Ectodermal cell (in vitro differentiated cells): ENCODE data around the gene BANK1.

Experiments
- H3K27ac ChIP-seq: 2 replicates; pipeline ENCODE4 v1.7.0; 2013; ENCODE audit warnings: mild to moderate bottlenecking, low read depth, low read length; ENCODE audit not compliant: insufficient read depth, poor library complexity, severe bottlenecking
- H3K27me3 ChIP-seq: 2 replicates; pipeline ENCODE4 v1.7.0; 2013; ENCODE audit warnings: mild to moderate bottlenecking, low read length; ENCODE audit not compliant: insufficient read depth, control insufficient read depth, poor library complexity, severe bottlenecking
- H3K36me3 ChIP-seq: one replicate; pipeline ENCODE4 v1.7.0; 2013; ENCODE audit warnings: low read length; ENCODE audit not compliant: control insufficient read depth, insufficient read depth
- H3K4me1 ChIP-seq: one replicate; pipeline ENCODE4 v1.7.0; 2013; ENCODE audit warnings: low read length; ENCODE audit not compliant: control insufficient read depth, insufficient read depth
- H3K4me3 ChIP-seq: 2 replicates; pipeline ENCODE4 v1.7.0; 2013; ENCODE audit warnings: low read depth, low read length, control low read depth; ENCODE audit not compliant: insufficient read depth
- H3K9me3 ChIP-seq: 2 replicates; pipeline ENCODE4 v1.7.0; 2013; ENCODE audit warnings: mild to moderate bottlenecking, low read length, moderate library complexity; ENCODE audit not compliant: control insufficient read depth
- WGBS, 2 experiments: methylation state at CpG; one replicate each; pipeline ENCODE4 v1.1.7; 2013; ENCODE audit warnings: missing lambda C conversion rate in 2 of 2; 5-methylcytosine and 5-hydroxymethylcytosine counted together

The BANK1 gene

DNA sequence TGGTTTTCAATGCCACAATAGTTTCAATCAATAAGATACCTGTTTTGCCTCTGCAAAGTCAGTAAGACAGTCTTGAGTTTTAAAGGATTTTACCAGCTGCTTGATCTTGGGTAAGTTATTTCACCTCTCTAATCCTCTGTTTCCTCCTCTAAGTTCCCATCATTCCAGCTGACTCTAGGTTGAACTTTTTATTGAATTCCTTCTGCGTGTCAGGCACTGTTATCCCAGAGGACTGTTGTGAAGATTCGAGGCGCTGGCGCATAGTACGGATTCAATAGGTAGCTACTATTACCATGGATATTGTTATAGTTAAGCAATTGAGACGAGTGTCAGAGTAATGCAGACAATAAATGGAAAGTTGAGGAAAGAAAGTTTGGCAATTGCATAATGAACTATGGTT lies 179.4 kb downstream of the BANK1 start:
- H3K4me3 ChIP-seq, result no peak overlapping the region
- H3K9me3 ChIP-seq, result no peaks in the 10 kb centered on the region
- no peaks in the 10 kb centered on the region for H3K36me3 ChIP-seq
- H3K4me1 ChIP-seq, result no peaks in the 10 kb centered on the region
- WGBS, 2 experiments, result 93 to 95% methylated on average over 6 of the region's 6 CpGs
- H3K27me3 ChIP-seq, result no peaks in the 10 kb centered on the region
- H3K27ac ChIP-seq, result no peak overlapping the region

DNA sequence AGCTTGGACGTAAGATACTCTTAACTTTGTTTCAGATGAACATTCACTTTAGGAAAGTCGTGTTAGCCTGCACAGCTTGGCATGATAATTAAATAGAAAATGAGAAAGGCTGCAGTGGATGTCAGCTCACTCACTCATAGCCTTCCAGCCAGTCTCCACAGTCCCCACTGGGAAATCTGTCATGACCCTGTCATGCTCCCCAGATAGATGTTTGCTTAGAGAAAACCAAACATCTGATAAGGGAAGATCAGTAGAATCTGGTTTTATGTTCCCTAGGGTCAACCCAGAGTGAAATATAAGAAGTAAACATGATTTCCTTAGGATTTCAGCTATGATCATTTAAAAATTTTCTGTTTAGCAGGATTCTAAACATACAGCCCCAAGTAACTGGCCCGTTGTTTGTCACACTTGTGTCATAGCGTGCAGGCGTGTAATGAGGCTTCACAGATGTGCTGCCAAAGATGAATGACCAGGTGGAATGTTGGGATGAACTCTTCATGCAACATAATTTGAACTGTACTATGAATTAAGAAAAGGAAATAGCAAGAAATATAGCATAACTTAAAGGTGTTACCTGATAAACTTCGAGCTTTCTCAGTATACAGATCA lies 180.1 kb downstream of the BANK1 start:
- Histone ChIP-seq H3K4me3 (no peak overlapping the region), H3K27me3 (no peaks in the 10 kb centered on the region), H3K27ac (no peak overlapping the region), H3K4me1 (no peaks in the 10 kb centered on the region), H3K9me3 (no peaks in the 10 kb centered on the region), H3K36me3 (no peaks in the 10 kb centered on the region)
- WGBS, 2 experiments, result 92 to 94% methylated on average over 5 to 6 of the region's 6 CpGs

DNA sequence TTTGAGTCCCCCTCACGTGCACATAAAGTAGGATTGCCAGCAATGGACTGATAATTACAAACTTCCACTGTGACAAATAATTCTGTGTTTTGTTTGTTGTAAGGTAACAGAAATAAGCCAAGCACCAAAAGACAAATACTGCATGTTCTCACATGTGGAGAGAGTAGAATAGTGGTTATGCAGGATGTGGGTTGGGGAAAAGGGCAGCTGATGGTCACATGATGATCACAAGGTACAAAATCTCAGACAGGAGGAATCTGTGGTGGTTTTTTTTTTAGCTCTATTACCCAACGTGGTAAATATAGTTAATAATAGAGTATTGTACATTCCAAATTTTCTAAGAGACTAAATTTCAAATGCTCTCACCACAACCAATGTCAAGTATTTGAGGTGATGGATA lies 182.3 kb downstream of the BANK1 start:
- Histone ChIP-seq H3K4me1 (no peaks in the 10 kb centered on the region), H3K27ac (no peak overlapping the region), H3K9me3 (no peaks in the 10 kb centered on the region), H3K27me3 (no peaks in the 10 kb centered on the region), H3K36me3 (no peaks in the 10 kb centered on the region), H3K4me3 (no peak overlapping the region)
- 86 to 92% methylated on average over 1 of the region's 2 CpGs for WGBS, 2 experiments

DNA sequence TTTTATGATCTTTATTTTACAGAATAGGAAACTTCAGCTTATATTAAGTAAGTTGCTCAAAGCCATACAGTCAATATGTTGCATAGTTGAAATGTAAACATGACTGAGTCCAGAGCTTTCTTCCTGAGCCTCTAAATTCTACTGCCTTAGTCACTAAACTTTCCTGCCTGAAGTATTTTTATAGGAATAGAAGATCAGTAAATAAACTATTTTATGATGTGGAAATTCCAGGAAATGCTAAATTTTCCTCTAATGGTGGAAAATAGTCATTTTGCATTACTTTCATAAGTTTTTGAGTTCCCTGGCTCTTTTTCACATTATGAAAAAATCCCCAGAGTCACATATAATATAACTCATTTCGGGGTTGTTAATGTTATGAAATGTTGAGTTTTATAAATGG lies 182.8 kb downstream of the BANK1 start:
- Histone ChIP-seq H3K9me3 (no peaks in the 10 kb centered on the region), H3K27ac (no peak overlapping the region), H3K4me3 (no peak overlapping the region), H3K4me1 (no peaks in the 10 kb centered on the region), H3K27me3 (no peaks in the 10 kb centered on the region), H3K36me3 (no peaks in the 10 kb centered on the region)
- WGBS, 2 experiments, result no CpG with 5 or more reads among the region's 1 CpG

DNA sequence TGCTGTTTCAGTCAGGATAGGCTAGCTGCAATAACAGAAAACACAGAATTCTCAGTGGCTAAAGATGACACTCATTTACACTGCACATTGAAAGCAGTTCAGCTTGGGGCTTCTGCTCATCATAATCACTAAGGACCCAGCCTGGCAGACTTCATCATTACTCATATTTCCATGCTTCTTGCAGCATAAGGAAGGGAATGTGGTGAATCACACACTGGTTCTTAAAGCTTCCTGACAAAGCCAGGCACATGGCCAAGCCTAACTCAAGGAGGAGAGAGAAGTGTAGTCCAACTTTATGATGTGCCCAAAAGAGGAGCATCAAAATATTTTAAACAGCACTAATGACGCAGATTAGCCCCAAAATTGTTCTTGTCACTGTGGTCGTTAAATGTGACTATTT lies 186.5 kb downstream of the BANK1 start:
- Histone ChIP-seq H3K4me1 (no peaks in the 10 kb centered on the region), H3K4me3 (no peak overlapping the region), H3K36me3 (no peaks in the 10 kb centered on the region), H3K27me3 (no peaks in the 10 kb centered on the region), H3K27ac (no peak overlapping the region), H3K9me3 (no peaks in the 10 kb centered on the region)
- 92% methylated on average over 1 of the region's 2 CpGs; no CpG with 5 or more reads in 1 of the 2 experiments for WGBS, 2 experiments

DNA sequence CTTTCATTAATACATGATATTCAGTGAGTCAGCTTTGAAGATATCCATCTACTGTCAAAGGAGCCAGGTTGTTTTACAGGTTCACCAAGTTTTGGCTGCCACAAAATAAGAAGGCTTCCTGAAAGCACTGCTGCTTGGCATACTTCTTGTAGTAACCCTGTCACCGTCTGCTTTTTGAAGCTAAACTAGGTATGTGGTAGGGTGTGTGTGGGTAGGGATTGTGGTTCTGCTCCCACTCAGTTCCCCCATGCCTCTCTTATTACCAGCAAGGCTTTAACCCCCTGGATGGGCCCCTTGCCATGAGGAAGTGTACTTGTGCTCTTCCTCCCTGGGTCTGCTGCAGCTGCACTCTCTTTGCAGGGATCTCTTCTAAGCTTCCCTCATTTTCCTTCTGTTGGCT lies 191.2 kb downstream of the BANK1 start:
- no peak overlapping the region for H3K4me3 ChIP-seq
- H3K27ac ChIP-seq, result no peak overlapping the region
- H3K4me1 ChIP-seq, result no peaks in the 10 kb centered on the region
- no peaks in the 10 kb centered on the region for H3K36me3 ChIP-seq
- H3K9me3 ChIP-seq, result no peaks in the 10 kb centered on the region
- no peaks in the 10 kb centered on the region for H3K27me3 ChIP-seq
- 56 to 82% methylated on average over 1 of the region's 1 CpG for WGBS, 2 experiments

DNA sequence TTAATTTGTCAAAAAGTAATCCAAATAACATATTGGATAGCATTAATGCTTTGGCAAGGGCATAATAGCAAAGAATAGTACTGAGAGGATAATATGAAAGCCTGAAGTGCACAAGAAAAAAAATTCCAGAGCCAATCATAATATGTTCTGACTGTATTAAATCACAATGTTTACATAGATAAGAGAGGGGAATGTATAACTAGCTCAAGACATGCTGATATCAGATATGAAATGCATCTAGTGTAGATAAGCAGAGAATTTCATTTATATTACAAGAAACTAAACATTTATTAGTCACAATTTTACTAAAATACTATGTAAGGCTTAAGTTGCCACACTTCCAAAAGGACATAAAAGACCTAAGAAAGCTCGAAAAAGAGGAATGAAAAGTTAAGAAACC lies 193.3 kb downstream of the BANK1 start:
- Histone ChIP-seq H3K36me3 (no peaks in the 10 kb centered on the region), H3K4me3 (no peak overlapping the region), H3K27ac (no peak overlapping the region), H3K9me3 (no peaks in the 10 kb centered on the region), H3K4me1 (no peaks in the 10 kb centered on the region), H3K27me3 (no peaks in the 10 kb centered on the region)
- 80 to 88% methylated on average over 1 of the region's 1 CpG for WGBS, 2 experiments

DNA sequence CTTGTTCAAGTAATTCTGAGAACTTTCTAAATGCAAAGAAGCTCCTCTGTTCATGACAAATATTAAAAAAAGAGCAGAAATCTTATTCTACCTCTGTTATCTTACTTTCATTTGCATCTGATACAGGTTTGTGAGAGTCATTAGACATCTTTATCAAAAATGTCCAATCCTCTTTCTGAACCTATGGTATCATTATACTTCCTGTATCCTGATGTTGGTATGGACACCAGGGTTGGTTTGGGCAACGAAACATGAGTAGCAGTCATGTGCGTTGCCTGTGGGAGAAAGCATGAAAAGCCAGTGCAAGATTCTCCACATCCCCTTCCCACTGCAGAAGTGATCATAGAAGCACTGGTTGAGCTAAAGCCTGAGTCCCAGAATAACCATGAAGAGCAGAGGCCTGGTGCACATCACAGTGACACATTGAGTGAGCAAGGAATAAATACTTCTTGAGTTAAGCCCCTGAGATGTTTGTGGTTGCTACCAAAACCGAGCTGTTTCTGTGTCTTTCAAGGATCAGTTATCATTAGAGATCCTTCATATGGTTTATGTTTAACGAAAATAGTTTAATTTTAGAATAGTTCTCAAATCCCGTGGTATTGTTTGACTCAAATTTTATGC lies 197.2 kb downstream of the BANK1 start:
- WGBS, 2 experiments, result 92 to 96% methylated on average over 4 to 5 of the region's 5 CpGs
- Histone ChIP-seq H3K36me3 (no peaks in the 10 kb centered on the region), H3K9me3 (no peaks in the 10 kb centered on the region), H3K4me1 (no peaks in the 10 kb centered on the region), H3K27me3 (no peaks in the 10 kb centered on the region), H3K27ac (no peak overlapping the region), H3K4me3 (no peak overlapping the region)

DNA sequence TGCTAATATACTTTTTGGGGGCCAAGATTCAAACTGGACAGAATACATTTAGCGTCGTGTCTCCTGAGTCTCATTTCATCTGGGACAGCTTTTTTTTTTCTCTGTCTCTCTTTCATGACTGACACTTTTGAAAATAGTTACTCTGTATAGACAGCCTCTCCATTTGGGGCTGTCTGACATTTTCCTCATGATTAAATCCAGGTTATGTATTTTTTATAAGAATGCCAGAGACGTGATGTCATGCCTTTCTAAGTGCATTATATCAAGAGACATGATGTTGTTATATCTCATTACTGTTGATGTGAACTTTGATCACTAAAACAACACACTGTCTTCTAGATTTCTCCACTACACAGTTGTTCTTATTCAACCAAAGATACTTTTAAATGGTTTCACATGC lies 199.0 kb downstream of the BANK1 start:
- WGBS, 2 experiments, result 97 to 99% methylated on average over 3 of the region's 3 CpGs
- Histone ChIP-seq H3K4me3 (no peak overlapping the region), H3K27me3 (no peaks in the 10 kb centered on the region), H3K27ac (no peak overlapping the region), H3K36me3 (no peaks in the 10 kb centered on the region), H3K9me3 (no peaks in the 10 kb centered on the region), H3K4me1 (no peaks in the 10 kb centered on the region)

DNA sequence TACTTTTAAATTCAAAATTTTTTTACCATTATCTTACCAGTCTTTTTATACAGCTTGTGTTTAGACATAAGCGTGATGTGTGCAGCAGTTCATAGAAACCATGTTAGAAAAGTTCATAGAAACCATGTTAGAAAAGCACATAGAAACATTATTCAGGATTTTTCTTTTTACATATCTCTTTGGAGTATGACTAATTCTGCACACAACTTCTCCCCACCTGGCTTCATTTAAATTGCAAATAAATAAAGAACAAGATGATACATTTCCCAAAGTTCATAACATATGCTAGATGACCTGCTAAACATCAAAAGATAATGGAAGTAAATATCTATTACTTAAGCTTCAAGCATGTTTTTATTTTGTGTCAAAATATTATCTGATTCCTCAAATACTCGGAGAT lies 201.9 kb downstream of the BANK1 start:
- no peaks in the 10 kb centered on the region for H3K9me3 ChIP-seq
- no peaks in the 10 kb centered on the region for H3K36me3 ChIP-seq
- WGBS, 2 experiments, result 89 to 98% methylated on average over 1 to 2 of the region's 2 CpGs
- no peaks in the 10 kb centered on the region for H3K27me3 ChIP-seq
- H3K27ac ChIP-seq, result no peak overlapping the region
- no peaks in the 10 kb centered on the region for H3K4me1 ChIP-seq
- H3K4me3 ChIP-seq, result no peak overlapping the region
